Ramos (cell line): Measurements from ENCODE around the gene SOX9.

Source experiments
- in situ Hi-C: fragments of 300-500 bp; cut with MboI; formaldehyde crosslinking; loops from one replicate; pipeline ENCODE4 v1.14.3; 2022; ENCODE audit warnings: low sequenced_read_pairs; ENCODE audit not compliant: unreplicated experiment

SOX9 gene

GRCh38 chr17:72110231-72110941 lies 10.4 kb upstream of the SOX9 start:
- in situ Hi-C loops, result loop anchor here (25.0 kb wide), 1 partner anchor 623 kb away; no protein-coding TSS in a partner anchor

GRCh38 chr17:72110942-72111318 lies 9.9 kb upstream of the SOX9 start:
- in situ Hi-C loops, result loop anchor here (25.0 kb wide), 1 partner anchor 624 kb away; no protein-coding TSS in a partner anchor

- in situ Hi-C loops, result loop anchor here (25.0 kb wide), 1 partner anchor 624 kb away; no protein-coding TSS in a partner anchor
These were observed 9.4 kb upstream of the SOX9 start for GRCh38 chr17:72111336-72111923.

- in situ Hi-C loops, result loop anchor here (25.0 kb wide), 1 partner anchor 625 kb away; no protein-coding TSS in a partner anchor
These were observed 8.9 kb upstream of the SOX9 start for GRCh38 chr17:72111926-72112325.

GRCh38 chr17:72113751-72114150 lies 7.1 kb upstream of the SOX9 start:
- in situ Hi-C loops, result loop anchor here (25.0 kb wide), 1 partner anchor 626 kb away; no protein-coding TSS in a partner anchor

- in situ Hi-C loops, result loop anchor here (25.0 kb wide), 1 partner anchor 629 kb away; no protein-coding TSS in a partner anchor
These were observed 4.9 kb upstream of the SOX9 start for GRCh38 chr17:72115781-72116525.

- in situ Hi-C loops, result loop anchor here (25.0 kb wide), 1 partner anchor 630 kb away; no protein-coding TSS in a partner anchor
These were observed 3.9 kb upstream of the SOX9 start for GRCh38 chr17:72116661-72117521.

- in situ Hi-C loops, result loop anchor here (25.0 kb wide), 1 partner anchor 630 kb away; no protein-coding TSS in a partner anchor
These were observed 3.1 kb upstream of the SOX9 start for GRCh38 chr17:72117535-72118334.

- in situ Hi-C loops, result loop anchor here (25.0 kb wide), 1 partner anchor 631 kb away; no protein-coding TSS in a partner anchor
These were observed 2.3 kb upstream of the SOX9 start for GRCh38 chr17:72118335-72119076.

- in situ Hi-C loops, result loop anchor here (25.0 kb wide), 1 partner anchor 632 kb away; no protein-coding TSS in a partner anchor
These were observed 1.5 kb upstream of the SOX9 start for GRCh38 chr17:72119077-72119872.

- in situ Hi-C loops, result loop anchor here (25.0 kb wide), 1 partner anchor 633 kb away; no protein-coding TSS in a partner anchor
These were observed 763 bp upstream of the SOX9 start for GRCh38 chr17:72119873-72120641.

GRCh38 chr17:72121164-72122009 lies 567 bp downstream of the SOX9 start:
- in situ Hi-C loops, result loop anchor here (25.0 kb wide), 1 partner anchor 634 kb away; no protein-coding TSS in a partner anchor

- in situ Hi-C loops, result loop anchor here (25.0 kb wide), 1 partner anchor 635 kb away; no protein-coding TSS in a partner anchor
These were observed 1.4 kb downstream of the SOX9 start for GRCh38 chr17:72122010-72122764.

GRCh38 chr17:72122765-72123529 lies 2.1 kb downstream of the SOX9 start:
- in situ Hi-C loops, result loop anchor here (25.0 kb wide), 1 partner anchor 636 kb away; no protein-coding TSS in a partner anchor
